Endothelial cell of umbilical vein (primary cell): ENCODE data around the gene BMPER. TPM values are rescaled to one million over a fixed set of nuclear protein-coding genes. Genes with fewer than 3 reads are reported as not detected.

Source experiments
- BruUV-seq: library from RNA; stranded (reverse); fragments of 400-500 nt; replicated peaks from 2 replicates; lab custom pipeline; 2021; lab: Mats Ljungman, UMichigan
- CTCF ChIA-PET: fragments of 300-600, 350-600 bp; sonication (Branson Sonifier 250); formaldehyde crosslinking; loops from one replicate; lab custom pipeline; 2021; ENCODE audit warnings: antibody characterized with exemption, inconsistent platforms; lab: Charles Lee
- POLR2A ChIA-PET: fragments of 300-600, 350-600 bp; sonication (Branson Sonifier 250); formaldehyde crosslinking; loops from one replicate; lab custom pipeline; 2021; ENCODE audit warnings: antibody characterized with exemption, inconsistent platforms; lab: Charles Lee
- DNase-seq: peaks from one replicate; pipeline ENCODE4 v3.0.0-alpha.2; 2011; ENCODE audit warnings: low read depth, low spot score
- FAIRE-seq: peaks from 2 replicates; lab custom pipeline; 2011; peaks lifted over from hg19 to GRCh38; lab: Jason Lieb, UNC
- H2AFZ ChIP-seq: 2 replicates; pipeline ENCODE4 v1.6.0; 2012; ENCODE audit warnings: low read depth, low read length, control low read depth, inconsistent platforms
- H3K27ac ChIP-seq: 2 replicates; pipeline ENCODE4 v1.5.1; 2011; ENCODE audit warnings: low read depth, mild to moderate bottlenecking, control low read depth, low read length, moderate library complexity; ENCODE audit not compliant: insufficient read depth
- H3K27me3 ChIP-seq, 2 experiments: 2 replicates each; pipeline versions ENCODE4 v1.6.0 to v1.6.1; 2011; ENCODE audit warnings: low read length in 2 of 2, mixed read lengths in 1 of 2; ENCODE audit not compliant: control insufficient read depth in 2 of 2, insufficient read depth in 2 of 2
- H3K36me3 ChIP-seq, 2 experiments: 2 replicates in 1 of 2; 3 replicates in 1 of 2; pipeline ENCODE4 v1.5.1; 2011; ENCODE audit warnings: low read length in 2 of 2, mild to moderate bottlenecking in 1 of 2, moderate library complexity in 1 of 2; ENCODE audit not compliant: control insufficient read depth in 2 of 2, insufficient read depth in 2 of 2; ENCODE audit errors: extremely low read depth in 1 of 2
- H3K4me1 ChIP-seq: 3 replicates; pipeline ENCODE4 v1.5.1; 2011; ENCODE audit warnings: mild to moderate bottlenecking, low read length; ENCODE audit not compliant: control insufficient read depth, insufficient read depth; ENCODE audit errors: extremely low read depth
- H3K4me2 ChIP-seq: 2 replicates; pipeline ENCODE4 v1.6.1; 2011; ENCODE audit warnings: low read length, control low read depth, mixed read lengths; ENCODE audit not compliant: insufficient read depth
- H3K4me3 ChIP-seq, 3 experiments: fragments of 200-600 bp in 1 of 3; sonication (generic), shearing (Covaris generic) in 1 of 3; replicated peaks in 1 of 3; 2 replicates each; pipeline ENCODE4 v1.5.1; 2011 to 2016; ENCODE audit warnings: control low read depth in 3 of 3, low read length in 3 of 3, mild to moderate bottlenecking in 2 of 3, inconsistent platforms in 1 of 3, low read depth in 1 of 3, moderate library complexity in 1 of 3; ENCODE audit not compliant: insufficient read depth in 1 of 3
- H3K79me2 ChIP-seq: 2 replicates; pipeline ENCODE4 v1.6.0; 2012; ENCODE audit warnings: low read length, inconsistent platforms; ENCODE audit not compliant: control insufficient read depth, insufficient read depth
- H3K9ac ChIP-seq: replicated peaks from 2 replicates; pipeline ENCODE3; 2011; ENCODE audit warnings: low read length, control low read depth; ENCODE audit not compliant: insufficient read depth; ENCODE audit errors: extremely low read depth
- H3K9me1 ChIP-seq: replicated peaks from 3 replicates; pipeline ENCODE4 v1.6.0; 2011; ENCODE audit warnings: mild to moderate bottlenecking, low read length; ENCODE audit not compliant: control insufficient read depth, insufficient read depth; ENCODE audit errors: extremely low read depth
- H3K9me3 ChIP-seq: replicated peaks from 2 replicates; pipeline ENCODE4 v1.5.1; 2012; ENCODE audit warnings: low read length, inconsistent platforms; ENCODE audit not compliant: control insufficient read depth, insufficient read depth
- H4K20me1 ChIP-seq: replicated peaks from 2 replicates; pipeline ENCODE3; 2011; ENCODE audit warnings: mild to moderate bottlenecking, low read length; ENCODE audit not compliant: control insufficient read depth, insufficient read depth; ENCODE audit errors: extremely low read depth
- GATA2 ChIP-seq: IDR thresholded peaks from 2 replicates; pipeline ENCODE4 v1.7.0; 2011; ENCODE audit warnings: low read depth, mild to moderate bottlenecking, moderate library complexity, mixed read lengths, low read length; ENCODE audit not compliant: insufficient read length, insufficient read depth
- JUN ChIP-seq: IDR thresholded peaks from 2 replicates; pipeline ENCODE4 v1.6.1; 2011; ENCODE audit warnings: borderline replicate concordance, low read depth; ENCODE audit not compliant: insufficient read length, insufficient read depth
- MYC ChIP-seq: IDR thresholded peaks from one replicate; pipeline ENCODE4 v1.6.1; 2011; ENCODE audit warnings: mild to moderate bottlenecking, low read depth, low read length
- POLR2AphosphoS5 ChIP-seq: IDR thresholded peaks from 2 replicates; pipeline ENCODE4 v1.6.1; 2012; ENCODE audit warnings: low read depth, mild to moderate bottlenecking, control low read depth, low read length, moderate library complexity; ENCODE audit not compliant: insufficient read depth
- dilution Hi-C: fragments of 300-500 bp; cut with MboI; formaldehyde crosslinking; loops from one replicate; pipeline ENCODE4 v1.15.0; 2019; ENCODE audit warnings: low sequenced_read_pairs; ENCODE audit not compliant: extremely low pct_ligation_motif_present
- intact Hi-C: fragments of 100-400 bp; cut with micrococcal nuclease; formaldehyde crosslinking; loops from one replicate; pipeline ENCODE4 v1.10.0; 2022
- polyA plus RNA-seq, 4 experiments: library from polyadenylated mRNA; depleted of rRNA in 3 of 4; stranded (reverse) in 3 of 4; unstranded in 1 of 4; fragments of >200 nt; gene quantifications; 2 replicates each; pipeline versions ENCODE4 v1.2.1 to v1.2.3, GENCODE V29; 2011 to 2012; ENCODE audit warnings: missing spikeins in 1 of 4
- total RNA-seq: library from RNA; stranded (reverse); gene quantifications from 2 replicates; pipeline ENCODE4 v1.2.3, GENCODE V29; 2021
- TF ChIP-seq, protein P1 (sequence below), 2 donors: IDR thresholded peaks; 1 replicate in 1 of 2; 2 replicates in 1 of 2; pipeline ENCODE4 v1.5.1; 2011; ENCODE audit warnings: low read length in 2 of 2, mild to moderate bottlenecking in 2 of 2, moderate library complexity in 2 of 2, control low read depth in 1 of 2, inconsistent platforms in 1 of 2, low read depth in 1 of 2; ENCODE audit not compliant: insufficient read depth in 1 of 2; ENCODE audit errors: extremely low read depth in 1 of 2
- TF ChIP-seq, protein P2 (sequence below): IDR thresholded peaks from 2 replicates; pipeline ENCODE4 v1.6.1; 2011; ENCODE audit not compliant: insufficient read depth, insufficient read length

The BMPER gene
- total and polyA plus RNA-seq, 2 donors (not counting 3 experiments of a cell fraction or from before 2014, with no cell fraction given) = 0.10 to 0.13 TPM

DNA sequence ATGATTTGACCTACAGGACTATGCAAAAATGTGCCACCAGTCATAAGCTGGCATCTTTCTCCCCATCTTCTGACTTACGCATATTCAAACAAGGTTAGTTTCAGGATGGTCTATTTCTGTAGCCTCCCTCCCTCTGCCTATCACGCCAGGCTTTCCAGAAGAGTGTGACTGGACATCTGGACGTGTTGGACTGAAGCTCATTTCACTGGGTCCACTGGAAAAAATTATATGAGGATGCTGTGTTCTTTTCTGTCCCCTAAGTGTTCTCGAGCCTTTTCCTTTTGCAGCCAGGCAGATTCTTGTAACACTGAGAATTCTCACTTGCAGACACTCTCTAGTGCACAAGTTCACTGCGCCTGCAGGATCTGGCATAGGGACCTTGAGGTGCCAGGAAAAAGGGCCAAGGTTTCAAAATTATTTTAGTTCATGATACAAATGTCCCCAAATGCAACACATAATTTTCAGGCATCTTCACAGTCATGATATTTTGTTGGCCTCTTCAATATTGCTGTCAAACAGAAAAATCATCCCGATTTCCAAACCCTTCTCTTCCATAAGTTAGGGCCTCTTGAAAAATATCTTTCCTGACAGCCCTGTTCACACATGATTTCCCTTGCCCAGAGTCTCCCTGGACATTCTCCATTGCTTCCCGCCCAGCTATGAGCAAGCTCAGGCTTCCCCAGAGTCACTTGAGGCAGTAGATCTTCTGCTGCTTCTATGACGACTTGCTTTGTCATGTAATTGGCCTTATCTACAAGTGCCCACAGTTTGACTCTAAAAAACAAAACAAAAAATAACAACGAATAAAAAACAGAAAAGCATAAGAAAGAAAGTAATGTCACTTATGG is 170.4 kb downstream of the BMPER start:
- no peaks in the 10 kb centered on the region for H3K9me1 ChIP-seq
- BruUV-seq = no TSS peak
- no peaks in the 10 kb centered on the region for H4K20me1 ChIP-seq
- no peak overlapping the region for H3K4me2 ChIP-seq
- H3K4me1 ChIP-seq = peaks cover 7% of the 10 kb centered on the region
- no peak overlapping the region for H3K27ac ChIP-seq
- H2AFZ ChIP-seq = no peak overlapping the region
- dilution Hi-C loops (no loop called here), intact Hi-C loops (no loop called here)
- DNase-seq (no peak), FAIRE-seq (no peak)
- no peaks in the 10 kb centered on the region for H3K79me2 ChIP-seq
- no peak overlapping the region for H3K9ac ChIP-seq
- no peaks in the 10 kb centered on the region for H3K9me3 ChIP-seq
- H3K27me3 ChIP-seq = no peaks in the 10 kb centered on the region
- ChIA-PET CTCF (interaction anchor here (0.8 to 1.9 kb wide), 4 partner anchors 12 to 71 kb away, joined by 3 to 6 read pairs (median 4); no protein-coding TSS in a partner anchor), POLR2A (no interaction called here)
- no peaks in the 10 kb centered on the region for H3K36me3 ChIP-seq
- TF ChIP-seq GATA2 = no peak
- TF ChIP-seq POLR2AphosphoS5 = no peak
- no peak for TF ChIP-seq JUN
- TF ChIP-seq, protein P1, sequence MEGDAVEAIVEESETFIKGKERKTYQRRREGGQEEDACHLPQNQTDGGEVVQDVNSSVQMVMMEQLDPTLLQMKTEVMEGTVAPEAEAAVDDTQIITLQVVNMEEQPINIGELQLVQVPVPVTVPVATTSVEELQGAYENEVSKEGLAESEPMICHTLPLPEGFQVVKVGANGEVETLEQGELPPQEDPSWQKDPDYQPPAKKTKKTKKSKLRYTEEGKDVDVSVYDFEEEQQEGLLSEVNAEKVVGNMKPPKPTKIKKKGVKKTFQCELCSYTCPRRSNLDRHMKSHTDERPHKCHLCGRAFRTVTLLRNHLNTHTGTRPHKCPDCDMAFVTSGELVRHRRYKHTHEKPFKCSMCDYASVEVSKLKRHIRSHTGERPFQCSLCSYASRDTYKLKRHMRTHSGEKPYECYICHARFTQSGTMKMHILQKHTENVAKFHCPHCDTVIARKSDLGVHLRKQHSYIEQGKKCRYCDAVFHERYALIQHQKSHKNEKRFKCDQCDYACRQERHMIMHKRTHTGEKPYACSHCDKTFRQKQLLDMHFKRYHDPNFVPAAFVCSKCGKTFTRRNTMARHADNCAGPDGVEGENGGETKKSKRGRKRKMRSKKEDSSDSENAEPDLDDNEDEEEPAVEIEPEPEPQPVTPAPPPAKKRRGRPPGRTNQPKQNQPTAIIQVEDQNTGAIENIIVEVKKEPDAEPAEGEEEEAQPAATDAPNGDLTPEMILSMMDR (IDR thresholded peaks at IDR 0.05; ENCODE audit: extremely low read depth in 1 of 2, insufficient read depth in 1 of 2, low read depth in 1 of 2, low read length in 2 of 2) = no peak
- TF ChIP-seq, protein P2, sequence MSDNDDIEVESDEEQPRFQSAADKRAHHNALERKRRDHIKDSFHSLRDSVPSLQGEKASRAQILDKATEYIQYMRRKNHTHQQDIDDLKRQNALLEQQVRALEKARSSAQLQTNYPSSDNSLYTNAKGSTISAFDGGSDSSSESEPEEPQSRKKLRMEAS = no peak
- TF ChIP-seq MYC = no peak
- no peak overlapping the region for H3K4me3 ChIP-seq
